Measurements from ENCODE around the gene SMYD3. TPM values are rescaled to one million over a fixed set of nuclear protein-coding genes. Genes with fewer than 3 reads are reported as not detected.

Gene SMYD3
- total RNA-seq, 1 donor from 2014 or later = 26.7 TPM

DNA sequence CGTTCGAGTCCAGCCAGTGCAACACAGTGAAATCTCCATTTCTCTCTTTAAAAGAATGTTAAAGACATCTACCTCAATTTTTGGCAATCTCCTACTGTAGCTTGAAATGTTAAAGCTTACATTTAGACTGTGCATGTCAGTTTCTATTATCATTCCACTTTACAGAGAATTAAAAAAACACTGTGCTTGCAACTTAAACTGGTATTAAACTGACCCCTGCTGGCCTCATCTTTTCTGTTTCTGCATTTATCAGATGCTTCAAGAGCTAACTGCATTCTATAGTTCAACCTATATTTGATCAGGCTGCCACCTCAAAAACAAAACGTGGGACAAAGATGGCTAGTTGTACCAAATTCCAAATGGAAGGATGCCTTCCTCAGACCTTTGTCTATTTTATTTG is 226.5 kb downstream of the SMYD3 start:
- DNase-seq (ENCODE audit: low read depth, low spot score) = no peak

DNA sequence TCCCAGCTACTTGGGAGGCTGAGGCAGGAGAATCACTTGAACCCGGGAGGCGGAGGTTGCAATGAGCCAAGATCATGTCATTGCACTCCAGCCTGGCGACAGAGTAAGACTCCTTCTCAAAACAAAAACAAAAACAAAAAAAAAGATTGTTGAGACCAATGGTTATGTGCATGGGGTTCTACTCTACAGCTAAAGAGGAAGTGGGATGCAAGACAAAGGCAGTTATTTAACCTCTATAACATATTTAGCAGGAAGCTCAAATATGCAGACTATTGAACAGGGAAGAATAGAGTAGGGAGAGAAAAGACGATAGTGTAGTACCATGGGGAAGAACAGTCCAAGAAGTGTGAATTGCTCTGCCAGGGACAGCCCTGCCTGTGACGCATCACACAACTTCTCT is 227.7 kb downstream of the SMYD3 start:
- no peak for DNase-seq (ENCODE audit: low read depth, low spot score)

DNA sequence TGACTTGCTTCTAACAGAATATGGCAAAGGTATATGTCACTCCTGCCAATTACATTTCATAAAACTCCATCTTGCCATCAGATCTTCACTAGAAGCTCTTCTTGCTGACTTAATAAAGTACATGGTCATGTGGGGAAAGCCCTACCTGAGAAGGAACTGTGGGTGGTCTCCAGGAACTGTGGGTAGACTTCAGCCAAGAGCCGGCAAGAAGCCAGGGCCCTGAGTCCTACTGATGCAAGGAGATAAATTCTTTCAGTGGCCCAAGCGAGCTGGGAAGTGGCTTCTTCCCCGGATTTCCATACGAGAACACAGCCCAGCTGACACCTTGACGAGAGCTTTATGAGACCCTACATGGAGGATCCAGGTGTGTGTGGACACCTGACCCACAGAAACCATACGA is 228.7 kb downstream of the SMYD3 start:
- no peak for DNase-seq (ENCODE audit: low read depth, low spot score)

DNA sequence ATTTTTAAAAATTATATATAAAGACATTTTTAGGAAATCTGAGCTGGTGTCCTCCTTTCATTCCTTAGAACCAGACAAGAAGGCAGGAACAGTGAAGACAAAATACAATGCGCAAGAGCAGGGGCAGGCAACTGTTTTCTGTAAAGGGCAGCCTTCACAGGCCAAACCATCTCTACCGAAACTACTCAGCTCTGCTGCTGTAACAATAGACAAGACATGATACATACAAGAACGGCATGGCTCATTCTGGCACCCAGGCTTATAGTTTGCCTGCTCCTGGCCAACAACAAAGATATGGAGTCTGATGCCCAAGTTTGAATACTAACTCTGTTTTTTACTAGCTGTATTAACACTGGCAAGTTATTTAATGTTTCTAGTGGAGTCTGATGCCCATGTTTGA is 232.0 kb downstream of the SMYD3 start:
- DNase-seq (ENCODE audit: low read depth, low spot score) = no peak

DNA sequence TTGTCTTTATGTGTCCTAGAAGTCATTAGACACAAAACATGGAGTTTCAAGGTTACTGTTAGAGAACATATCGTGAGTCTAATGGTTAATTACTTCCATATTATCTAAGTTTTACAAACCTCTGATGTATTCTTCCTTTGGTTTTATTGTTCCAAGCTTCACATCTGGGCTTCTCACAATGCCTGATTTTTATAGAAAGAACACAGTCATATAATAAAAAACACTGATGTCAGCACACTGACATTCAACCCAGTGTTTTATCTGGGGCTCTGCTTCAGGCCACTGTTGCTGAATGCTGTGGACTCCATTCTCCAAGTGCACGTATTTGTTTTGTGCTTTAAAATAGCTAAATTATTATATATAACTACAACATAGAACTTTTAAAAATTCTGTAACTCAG is 232.9 kb downstream of the SMYD3 start:
- no peak for DNase-seq (ENCODE audit: low read depth, low spot score)

DNA sequence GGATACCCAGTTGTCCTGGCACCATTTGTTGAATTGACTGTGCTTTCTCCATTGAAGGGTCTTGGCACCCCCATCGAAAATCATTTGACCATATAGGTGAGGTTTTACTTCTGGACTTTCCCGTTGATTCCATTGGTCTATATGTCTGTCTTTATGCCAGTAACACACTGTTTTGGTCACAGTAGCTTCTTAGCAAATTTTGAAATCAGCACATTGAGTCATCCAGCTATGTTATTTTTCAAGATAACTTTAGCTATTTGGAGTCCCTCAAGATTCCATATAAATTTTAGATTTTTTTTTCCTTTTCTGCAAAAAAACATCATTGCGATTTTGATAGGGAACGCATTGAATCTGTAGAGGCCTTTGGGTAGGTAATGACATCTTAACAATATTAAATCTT is 235.6 kb downstream of the SMYD3 start:
- no peak for DNase-seq (ENCODE audit: low read depth, low spot score)

DNA sequence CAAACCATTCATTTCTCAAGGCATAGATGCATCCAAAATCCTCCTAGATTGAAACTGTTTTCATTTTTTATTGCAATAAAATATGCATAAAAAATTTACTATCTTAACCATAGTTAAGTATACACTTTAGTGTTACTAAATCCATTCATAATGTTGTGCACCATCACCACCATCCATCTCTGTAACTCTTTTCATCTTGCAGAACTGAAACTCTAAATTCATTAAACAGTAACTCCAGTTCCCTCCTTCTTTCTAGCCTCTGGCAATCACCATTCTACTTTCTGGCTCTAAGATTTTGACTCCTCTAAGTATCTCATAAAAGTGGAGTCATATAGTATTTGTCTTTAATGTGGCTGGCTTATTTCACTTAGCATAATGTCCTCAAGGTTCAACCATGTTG is 236.8 kb downstream of the SMYD3 start:
- no peak for DNase-seq (ENCODE audit: low read depth, low spot score)

DNA sequence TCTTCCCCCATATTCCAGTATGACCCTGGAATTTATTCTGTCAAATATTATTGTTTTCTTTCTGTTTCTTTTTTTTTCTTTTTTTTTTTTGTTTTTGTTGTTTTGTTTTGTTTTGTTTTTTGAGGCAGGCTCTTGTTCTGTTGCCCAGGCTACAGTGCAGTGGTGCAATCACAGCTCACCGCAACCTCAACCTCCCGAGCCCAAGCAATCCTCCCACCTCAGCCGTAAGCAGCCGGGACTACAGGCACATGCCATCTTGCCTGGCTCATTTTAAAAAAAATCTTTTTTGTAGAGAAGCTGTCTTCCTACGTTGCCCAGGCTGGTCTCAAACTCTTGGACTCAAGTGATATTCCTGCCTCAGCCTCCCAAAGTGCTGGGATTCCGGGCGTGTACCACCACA is 237.6 kb downstream of the SMYD3 start:
- DNase-seq (ENCODE audit: low read depth, low spot score) = no peak

DNA sequence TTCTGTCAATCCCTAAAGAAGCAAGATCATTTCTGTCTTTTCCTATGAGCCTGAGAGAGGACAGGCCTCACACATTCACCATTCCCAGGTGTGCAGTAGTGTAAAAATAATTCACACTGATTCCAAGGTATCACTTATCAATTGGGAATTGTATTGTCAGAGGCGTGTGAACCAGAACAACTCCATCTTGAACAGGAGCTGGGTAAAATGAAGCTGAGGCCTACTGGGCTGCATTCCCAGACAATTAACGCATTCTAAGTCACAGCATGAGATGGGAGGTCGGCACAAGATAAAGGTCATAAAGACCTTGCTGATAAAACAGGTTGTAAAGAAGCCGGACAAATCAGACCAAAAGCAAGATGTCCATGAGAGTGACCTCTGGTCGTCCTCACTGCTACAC is 239.2 kb downstream of the SMYD3 start:
- DNase-seq (ENCODE audit: low read depth, low spot score) = no peak

DNA sequence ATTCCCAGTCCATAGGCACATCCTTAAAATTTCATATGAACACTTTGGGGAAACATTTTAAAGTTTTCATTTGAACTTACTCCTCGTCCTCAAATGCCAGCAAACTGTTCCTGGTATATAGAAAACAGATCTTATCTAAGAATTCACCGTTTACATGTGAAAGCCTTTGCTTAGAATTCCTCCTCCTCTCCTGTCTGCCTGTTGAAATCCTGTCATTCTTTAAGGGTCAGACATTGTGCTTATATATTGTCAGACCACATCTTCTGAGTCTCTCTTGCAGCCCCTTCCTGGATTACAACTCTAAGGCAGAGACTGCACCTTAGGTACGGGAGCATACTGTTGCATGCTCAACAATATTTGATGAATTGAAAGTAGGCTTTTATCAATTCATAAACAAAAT is 239.7 kb downstream of the SMYD3 start:
- DNase-seq (ENCODE audit: low read depth, low spot score) = no peak

DNA sequence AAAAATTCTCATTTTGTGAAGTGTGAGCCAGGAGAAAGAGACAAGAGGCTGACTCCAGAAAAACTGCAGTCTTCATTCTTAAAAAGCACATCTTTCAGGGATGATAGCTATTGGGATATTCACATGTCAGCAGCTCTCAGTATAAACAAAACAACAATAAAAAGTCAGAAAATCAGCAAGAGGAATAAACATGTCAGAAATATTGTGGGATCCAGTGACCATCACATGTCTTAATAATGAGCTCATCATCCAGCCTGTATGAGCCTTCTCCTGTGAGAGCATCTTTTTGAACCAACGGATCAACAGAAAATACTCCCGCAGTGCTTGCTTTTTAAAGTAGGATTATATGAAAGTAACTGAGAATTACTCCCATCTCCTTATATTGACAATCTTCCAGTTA is 241.6 kb downstream of the SMYD3 start:
- no peak for DNase-seq (ENCODE audit: low read depth, low spot score)

DNA sequence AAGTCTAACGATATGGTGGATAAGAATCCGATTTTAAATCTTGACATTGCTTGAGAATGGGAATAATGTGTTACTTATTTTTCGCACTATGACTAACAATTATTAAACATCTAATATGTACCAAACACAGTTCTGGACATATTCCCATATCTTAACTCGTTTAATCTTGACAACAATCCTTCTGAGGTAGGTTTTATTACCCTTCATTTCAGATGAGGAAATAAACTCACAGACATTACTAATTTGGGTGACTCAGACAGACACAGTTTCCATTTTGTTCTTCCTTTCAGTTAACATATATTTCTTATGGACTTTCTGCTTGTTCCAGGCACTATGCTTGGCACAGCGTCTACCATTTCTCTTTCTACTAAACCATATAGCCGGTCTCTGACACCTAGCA is 244.8 kb downstream of the SMYD3 start:
- no peak for DNase-seq (ENCODE audit: low read depth, low spot score)

DNA sequence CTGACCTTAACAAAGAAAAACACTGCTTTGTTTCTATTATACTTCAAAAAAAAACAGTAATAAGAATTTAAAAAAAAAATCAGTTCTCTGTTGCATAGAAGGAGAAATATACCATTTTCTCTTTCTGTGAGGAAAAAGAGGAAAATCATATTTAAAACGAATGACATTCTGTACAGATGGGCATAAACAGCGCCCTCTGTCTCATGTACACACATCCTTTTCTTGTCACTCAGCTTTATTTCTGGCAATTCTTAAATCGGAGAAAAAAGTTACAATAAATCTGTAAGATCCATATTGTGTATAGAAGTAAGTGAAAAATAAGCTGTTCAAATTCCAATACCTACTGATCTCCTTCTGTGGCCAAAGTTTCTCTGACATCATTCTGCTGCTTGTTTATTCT is 245.4 kb downstream of the SMYD3 start:
- no peak for DNase-seq (ENCODE audit: low read depth, low spot score)

DNA sequence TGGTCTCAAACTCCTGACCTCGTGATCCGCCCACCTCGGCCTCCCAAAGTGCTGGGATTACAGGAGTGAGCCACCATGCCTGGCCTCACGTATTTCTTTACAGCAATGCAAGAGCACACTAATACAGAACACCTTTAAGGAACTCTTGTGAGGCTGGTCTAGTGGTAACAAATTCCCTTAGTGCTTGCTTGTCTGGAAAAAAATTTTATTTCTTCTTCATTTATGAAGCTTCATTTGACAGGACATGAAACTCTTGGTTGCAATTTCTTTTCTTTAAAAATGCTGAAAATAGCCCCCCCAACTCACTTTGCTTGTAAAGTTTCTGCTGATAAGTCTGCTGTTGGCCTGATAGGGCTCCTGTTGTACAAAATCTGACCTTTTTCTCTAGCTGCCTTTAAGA is 248.8 kb downstream of the SMYD3 start:
- DNase-seq (ENCODE audit: low read depth, low spot score) = no peak

DNA sequence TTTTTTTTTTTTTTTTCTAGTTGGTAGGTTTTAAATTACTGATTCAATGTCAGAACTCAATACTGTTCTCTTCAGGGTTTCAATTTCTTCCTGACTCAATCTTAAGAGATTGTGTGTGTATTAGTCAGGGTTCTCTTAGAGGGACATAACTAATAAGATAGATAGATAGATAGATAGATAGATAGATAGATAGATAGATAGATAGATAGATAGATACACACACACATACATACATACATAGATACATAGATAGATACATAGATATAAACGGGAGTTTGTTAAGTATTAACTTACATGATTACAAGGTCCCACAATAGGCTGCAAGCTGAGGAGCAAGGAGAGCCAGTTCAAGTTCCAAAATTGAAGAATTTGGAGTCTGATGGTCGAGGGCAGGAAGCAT is 251.3 kb downstream of the SMYD3 start:
- DNase-seq (ENCODE audit: low read depth, low spot score) = no peak

DNA sequence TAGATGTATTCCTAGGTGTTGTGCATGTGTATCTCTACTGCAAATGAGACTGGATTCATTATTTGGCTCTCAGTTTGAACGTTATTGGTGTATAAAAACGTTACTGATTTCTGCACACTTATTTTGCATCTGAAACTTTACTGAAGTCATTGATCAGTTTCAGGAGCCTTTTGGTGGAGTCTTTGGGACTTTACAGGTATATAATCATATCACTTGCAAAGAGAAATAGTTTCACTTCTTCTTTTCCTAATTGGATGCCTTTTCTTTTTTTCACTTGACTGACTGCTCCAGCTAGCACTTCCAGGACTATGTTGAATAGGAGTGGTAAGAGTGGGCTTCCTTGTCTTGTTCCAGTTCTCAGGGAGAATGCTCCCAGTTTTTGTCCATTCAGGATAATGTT is 252.2 kb downstream of the SMYD3 start:
- DNase-seq (ENCODE audit: low read depth, low spot score) = no peak

DNA sequence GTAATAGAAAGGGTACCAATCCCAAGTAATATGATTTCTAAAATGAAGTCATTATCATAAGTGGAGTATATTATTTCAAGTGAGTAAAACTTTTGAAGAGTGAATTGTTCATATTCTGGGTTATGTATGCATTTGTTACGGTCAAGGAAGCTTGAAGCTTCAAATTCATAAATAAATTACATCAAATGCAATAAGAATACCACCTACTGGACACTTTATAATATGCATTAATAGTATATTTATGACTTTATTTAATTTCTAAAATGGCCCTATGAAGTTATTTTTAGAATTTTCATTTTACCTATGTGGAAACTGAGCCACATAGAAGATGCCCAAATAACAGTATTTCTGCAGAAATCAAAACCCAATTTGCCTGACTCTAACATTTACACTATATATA is 260.6 kb downstream of the SMYD3 start:
- DNase-seq (ENCODE audit: low read depth, low spot score) = no peak

DNA sequence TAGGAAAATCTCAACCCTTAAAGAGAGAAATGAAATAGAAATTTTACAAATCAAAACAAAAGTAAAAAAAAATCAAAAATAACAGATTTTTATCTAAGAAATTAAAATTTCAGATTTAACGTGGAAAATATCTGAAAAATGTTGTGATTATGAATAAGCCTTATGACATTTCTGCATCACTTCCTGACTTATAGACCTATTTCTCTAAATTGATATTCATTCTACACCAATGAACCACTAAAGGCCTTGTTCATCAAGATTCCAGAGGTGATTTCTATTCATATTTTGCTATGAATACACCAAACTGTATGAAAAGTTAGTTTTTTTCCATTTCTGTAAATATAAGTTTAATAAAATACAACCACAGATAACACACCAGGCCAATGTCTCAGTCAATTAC is 261.5 kb downstream of the SMYD3 start:
- DNase-seq (ENCODE audit: low read depth, low spot score) = no peak

DNA sequence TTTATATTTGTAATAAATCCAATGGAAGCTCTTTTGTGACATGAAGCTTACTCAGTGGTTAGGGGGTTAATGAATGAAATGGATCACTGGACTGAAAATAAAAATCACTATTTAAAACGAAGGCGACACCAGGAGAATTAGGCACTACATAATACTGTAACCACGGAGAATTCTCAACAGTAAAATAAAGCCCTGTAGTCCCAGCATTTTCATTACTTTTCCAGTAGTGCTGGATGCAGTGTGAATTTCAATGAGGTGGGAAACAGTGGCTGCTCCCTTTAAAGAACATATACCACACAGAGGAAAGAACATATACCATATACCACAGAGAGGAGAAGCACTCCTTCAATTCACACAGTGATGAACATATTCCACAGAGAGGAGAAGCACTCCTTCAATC is 275.0 kb downstream of the SMYD3 start:
- DNase-seq (ENCODE audit: low read depth, low spot score) = no peak

DNA sequence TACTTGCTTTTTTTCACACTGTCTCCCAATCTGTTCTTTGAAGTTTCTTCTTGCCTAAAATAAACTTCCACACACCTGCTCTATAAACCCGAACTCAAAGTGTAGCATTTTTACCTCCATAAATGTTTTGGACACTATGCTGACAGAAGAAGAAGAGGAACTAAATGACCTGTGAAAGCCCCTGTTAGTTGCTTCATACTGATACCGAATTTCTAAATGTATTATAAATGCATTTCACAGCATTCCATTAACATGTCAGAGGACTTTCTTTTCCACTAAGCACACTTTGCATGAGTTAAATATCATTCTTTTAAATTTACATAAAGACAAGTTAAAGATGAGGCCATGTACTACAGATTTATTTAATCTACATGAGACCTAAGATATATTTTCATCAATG is 281.0 kb downstream of the SMYD3 start:
- DNase-seq (ENCODE audit: low read depth, low spot score) = no peak

DNA sequence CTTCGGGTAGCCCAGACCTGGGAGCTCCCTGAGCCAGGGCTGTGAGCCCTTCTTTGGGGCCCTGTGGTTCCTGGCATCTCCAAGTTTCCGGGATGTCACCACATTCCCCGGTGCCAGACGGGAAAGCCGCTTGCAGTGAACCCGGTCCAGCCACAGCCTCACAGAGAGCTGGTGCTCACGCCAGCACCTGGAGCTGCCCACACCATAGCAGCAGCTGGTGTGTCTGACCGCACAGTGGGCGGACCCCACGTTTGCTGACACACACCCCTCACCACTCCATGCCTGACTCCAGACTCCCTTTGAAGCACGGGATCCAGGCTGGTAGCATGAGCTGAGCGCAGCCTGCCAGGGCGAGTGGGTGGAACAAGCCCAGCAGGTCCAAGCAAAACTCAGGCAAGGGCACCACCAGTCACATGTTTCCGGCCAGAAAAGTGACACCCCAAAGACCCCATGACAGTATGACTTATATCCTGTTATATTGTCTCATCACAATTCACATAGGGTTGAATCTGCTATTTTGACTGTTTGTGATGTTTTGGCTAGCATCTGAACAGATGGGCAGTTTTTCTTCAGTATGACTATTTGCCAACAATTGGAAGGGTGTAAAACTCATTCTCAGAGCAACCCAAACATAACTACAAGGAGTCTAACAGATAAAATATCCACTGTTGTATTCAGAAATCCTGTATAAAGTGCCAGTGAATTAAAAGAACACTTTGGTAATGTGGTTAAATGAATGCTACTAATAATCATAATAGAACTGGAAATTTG is 285.4 kb downstream of the SMYD3 start:
- DNase-seq (ENCODE audit: low read depth, low spot score) = no peak

DNA sequence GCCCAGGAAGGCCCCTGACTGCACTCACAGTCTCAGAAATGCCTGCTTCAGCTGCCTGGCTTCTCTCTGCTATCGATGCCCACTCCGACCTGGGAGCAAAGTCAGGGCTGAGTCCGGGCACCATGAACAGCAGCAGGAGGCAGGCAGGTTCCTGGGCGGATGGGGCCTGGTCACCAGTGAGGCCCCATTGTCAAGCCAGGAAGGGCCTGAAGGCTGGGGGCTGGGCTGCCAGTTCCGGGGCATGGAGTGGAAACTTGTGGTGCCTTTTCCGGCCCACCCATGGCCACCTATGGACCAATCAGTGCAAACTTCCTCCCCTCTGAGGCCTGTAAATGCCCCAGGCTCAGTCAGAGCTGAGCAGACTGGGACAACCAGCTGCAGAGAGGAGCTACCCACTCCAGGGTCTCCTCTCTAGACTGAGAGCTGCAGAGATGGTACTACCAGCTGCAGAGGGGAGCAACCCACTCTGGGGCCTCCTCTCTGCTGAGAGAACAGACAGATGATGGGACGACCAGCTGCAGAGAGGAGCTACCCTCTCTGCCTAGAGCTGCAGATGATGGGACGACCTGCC is 286.5 kb downstream of the SMYD3 start:
- DNase-seq (ENCODE audit: low read depth, low spot score) = no peak

DNA sequence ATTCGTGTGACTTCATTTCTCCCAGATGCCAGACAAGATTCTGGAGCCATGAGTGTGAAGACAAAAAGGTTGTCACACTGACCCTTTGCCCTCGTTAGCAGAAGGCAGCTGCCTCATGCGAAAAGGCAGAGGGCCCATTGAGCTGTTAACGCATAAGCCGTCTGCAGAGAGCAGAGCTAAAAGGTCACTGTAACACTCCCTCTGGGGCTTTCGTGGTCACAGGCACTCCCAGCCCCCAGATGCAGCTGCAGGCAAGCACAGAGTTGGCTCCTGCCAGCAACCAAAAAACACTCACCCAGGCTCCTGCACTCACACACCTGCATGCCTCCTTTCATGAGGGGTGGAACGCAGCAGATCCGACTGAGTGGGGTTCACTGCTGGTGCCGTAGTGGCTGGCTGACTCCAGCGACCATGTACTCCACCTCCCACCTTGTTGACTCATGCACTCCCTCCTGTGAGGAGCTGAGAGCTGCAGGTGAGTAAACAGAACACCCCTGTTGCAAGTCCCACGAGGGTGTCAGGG is 287.5 kb downstream of the SMYD3 start:
- DNase-seq (ENCODE audit: low read depth, low spot score) = no peak

Data from pulmonary artery endothelial cell (primary cell).